ENCODE results near the gene PRDX5. TPM values are rescaled to one million over a fixed set of nuclear protein-coding genes. Genes with fewer than 3 reads are reported as not detected.

The PRDX5 gene
- total RNA-seq, 1 donor from 2014 or later, result 331 TPM

DNA sequence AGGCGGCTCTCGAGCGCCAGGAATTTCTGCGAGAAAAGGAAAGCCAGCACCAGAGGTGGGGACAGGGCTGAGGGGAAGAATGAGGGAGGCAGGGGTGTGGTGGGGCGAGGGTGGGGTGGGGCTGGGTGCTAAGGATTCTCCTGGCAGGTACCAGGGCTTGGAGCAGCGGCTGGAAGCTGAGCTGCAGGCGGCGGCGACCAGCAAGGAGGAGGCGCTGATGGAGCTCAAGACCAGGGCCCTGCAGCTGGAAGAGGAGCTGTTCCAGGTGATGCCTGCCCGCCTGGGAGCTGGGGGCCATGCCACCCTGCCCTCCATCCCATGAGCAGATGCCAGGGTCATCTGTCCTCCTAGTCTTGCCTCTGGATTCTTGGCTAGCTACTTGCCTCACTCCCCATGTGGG lies 31.5 kb downstream of the PRDX5 start:
- no peak for ATAC-seq

DNA sequence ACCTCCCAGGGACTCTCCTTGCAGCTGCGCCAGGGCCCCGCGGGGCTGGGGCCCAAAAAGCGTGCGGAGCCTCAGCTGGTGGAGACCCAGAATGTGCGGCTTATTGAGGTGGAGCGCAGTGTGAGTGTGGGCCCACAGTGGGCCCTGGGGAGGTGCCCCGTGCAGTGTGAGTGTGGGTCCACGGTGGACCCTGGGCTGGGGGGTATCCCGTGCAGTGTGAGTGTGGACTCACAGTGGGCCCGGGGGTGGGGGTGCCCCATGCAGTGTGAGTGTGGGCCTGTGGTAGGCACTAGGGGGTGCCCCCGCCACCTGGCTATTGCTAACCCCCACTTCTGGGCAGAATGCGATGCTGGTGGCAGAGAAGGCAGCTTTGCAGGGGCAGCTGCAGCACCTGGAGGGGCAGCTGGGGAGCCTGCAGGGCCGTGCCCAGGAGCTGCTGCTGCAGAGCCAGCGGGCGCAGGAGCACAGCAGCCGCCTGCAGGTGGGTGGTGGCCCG lies 33.3 kb downstream of the PRDX5 start:
- no peak for ATAC-seq

DNA sequence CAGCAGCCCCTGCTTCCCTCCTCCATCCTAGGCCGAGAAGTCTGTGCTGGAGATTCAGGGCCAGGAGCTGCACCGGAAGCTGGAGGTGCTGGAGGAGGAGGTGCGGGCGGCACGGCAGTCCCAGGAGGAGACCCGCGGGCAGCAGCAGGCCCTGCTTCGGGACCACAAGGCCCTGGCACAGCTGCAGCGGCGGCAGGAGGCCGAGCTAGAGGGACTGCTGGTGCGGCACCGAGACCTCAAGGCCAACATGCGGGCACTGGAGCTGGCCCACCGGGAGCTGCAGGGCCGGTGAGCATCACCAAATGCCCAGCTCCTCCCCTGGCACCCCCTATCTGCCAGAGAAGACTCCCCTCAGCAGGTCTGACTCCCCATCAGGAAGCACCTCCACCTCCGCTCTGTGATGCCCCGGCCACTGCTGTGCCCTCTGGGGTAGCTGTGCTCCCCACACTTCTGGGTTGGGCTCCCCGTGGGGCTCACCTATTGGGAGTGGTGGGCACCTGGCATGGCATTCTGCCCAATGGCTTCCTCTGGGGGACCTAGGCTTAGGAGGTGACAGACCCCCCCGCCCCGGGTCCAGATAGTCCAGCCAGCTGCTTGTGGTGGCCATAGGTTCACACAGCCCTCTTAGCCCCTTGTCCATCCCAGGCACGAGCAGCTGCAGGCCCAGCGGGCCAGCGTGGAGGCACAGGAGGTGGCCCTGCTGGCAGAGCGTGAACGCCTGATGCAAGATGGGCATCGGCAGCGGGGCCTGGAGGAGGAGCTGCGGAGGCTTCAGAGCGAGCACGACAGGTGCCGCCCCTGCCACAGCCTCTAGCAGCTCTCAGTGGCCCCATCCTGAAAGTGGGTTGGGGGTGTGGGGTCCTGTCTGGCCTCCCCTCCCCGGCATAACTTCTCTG lies 34.4 kb downstream of the PRDX5 start:
- ATAC-seq, result no peak

DNA sequence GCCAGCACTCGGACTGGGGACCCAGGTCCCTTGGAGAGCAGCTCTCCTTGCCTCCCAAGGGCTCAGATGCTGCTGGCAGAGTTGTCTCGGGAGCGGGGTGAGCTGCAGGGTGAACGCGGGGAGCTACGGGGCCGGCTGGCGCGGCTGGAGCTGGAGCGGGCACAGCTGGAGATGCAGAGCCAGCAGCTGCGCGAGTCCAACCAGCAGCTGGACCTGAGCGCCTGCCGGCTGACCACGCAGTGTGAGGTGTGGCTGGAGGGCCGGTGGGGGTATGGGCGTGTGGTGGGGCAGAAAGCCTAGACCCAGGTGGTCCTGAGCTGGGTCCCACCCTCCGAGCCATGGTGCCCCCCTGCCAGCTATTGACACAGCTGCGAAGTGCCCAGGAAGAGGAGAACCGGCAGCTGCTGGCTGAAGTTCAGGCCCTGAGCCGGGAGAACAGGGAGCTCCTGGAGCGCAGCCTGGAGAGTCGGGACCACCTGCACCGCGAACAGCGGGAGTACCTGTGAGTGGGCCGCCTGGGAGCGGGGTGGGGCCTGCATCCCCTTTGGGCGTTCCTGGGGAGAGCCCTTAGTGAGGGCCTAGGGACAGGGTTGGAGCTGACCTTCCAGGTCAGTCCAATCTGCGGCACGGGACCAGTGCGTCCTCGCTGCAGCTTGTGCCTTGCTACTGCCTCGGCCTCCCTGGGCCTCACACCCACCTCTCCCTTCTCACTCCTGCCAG lies 35.2 kb downstream of the PRDX5 start:
- no peak for ATAC-seq

DNA sequence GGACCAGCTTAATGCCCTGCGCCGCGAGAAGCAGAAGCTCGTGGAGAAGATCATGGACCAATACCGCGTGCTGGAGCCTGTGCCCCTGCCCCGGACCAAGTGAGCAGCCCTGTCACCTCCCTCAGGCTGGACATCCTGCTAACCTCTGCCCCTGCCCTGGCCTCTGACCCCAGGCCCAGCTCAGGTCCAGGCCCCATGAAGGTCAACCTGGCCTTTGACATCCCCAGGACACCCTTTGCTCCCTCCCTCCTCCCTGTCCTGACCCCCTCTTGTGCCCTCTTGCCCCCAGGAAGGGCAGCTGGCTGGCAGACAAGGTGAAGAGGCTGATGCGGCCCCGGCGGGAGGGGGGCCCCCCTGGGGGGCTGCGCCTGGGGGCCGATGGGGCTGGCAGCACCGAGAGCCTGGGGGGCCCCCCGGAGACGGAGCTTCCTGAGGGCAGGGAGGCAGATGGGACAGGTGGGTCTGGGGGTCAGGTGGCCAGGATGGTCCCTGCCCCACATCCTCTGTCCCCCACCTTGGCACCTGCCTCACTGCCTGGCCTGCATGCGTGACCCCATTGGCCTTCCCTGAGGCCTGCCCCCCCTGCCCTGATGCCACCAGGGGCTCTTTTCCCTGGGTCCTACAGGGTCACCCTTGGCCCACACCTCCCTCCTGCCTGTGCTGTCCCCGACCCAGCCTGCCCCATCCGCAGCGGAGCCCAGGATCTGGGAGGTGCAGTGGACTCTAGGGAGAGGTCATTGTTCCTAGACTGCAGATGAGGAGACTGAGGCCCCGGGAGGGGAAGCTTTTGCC lies 36.0 kb downstream of the PRDX5 start:
- no peak for ATAC-seq

DNA sequence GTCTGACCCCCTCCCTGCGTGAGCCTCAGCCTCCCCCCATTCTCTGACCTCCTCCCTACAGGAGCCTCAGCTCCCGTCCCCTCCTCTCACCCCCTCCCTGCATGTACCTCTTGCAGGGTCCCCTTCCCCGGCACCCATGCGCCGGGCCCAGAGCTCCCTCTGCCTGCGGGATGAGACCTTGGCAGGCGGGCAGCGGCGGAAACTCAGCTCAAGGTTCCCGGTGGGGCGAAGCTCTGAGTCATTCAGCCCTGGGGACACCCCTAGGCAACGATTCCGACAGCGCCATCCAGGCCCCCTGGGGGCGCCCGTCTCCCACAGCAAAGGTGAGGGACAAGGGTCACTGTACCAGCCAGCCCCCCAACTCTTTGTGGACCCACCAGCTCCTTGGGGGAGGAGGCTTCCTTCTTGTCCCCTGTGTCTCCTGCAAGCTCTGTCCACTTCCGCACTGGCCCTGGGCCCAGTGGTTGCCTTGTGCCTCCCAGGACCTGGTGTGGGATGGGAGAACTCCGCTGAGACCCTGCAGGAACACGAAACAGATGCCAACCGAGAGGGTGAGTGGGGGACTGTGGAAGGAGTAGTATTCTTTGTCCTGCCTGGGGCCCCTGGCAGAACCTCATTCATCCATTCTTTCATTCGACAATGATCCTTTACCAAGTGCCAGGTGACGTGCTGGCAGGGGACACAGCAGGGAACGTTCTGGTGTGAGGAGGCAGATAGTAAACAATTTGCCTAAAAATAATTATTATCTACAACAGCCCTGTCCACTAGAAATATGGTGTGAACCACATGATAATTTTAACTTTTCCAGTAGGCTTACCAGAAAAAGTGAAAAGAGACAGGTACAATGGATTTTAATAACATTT lies 37.4 kb downstream of the PRDX5 start:
- peak; percentile 38 for ATAC-seq

DNA sequence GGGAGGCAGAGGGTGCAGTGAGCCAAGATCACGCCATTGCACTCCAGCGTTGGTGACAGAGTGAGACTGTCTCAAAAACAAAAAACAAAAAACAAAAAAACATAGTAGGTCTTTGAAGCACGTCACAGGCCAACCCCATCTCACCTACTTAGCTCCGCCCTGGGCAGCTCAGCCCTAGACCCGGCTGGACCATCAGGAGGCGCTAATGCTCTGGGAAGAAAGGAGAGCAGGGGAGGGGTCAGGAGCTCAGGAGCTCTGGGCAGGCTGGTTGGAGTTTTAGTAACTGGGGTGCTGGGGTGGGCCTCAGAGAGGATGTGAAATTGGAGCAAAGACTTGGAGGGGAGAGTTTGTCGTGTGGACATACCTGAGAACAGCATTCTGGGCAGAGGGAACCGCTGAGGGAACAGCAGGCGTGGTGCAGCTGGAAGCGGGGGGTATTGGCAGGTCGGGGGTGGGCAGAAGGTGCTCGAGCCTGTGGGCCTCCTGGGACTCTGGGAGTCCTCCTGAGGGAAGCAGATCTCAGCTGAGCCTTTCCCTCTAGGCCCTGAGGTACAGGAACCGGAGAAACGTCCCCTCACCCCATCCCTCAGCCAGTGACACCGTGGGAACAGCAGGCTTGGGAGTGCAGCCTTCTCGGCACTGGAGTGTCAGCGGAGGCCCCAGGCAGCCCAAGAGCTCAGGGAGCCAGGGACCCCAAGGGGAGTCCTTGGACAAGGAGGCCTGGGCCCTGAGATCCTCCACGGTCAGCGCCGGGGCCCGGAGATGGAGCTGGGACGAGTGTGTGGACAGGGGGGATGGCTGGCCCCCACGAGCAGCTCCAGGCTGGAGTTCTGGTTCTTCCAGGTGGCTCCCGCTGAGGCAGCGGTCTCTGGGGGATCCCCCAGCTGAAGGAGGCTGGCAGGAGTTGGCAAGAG lies 38.8 kb downstream of the PRDX5 start:
- ATAC-seq, result no peak

DNA sequence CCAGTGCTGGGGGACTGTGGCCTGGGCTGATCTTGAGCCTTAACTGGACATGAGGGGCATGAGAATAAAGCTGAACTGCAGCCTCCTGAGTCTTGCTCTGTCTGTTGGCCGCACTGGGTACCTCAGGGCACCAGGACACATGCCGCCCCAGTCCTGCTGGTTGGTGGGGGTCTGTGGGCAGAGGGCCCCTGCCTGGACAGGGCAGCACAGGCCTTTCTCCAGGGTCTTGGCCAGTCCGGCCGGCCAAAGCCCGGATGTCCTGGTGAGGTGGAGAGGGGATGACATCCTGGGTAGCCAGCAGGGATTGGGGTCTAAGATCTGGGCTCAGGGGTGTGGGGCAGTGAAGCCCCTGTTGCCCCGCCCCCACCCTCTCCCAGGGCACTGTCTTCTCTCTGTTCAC lies 39.5 kb downstream of the PRDX5 start:
- ATAC-seq, result no peak

DNA sequence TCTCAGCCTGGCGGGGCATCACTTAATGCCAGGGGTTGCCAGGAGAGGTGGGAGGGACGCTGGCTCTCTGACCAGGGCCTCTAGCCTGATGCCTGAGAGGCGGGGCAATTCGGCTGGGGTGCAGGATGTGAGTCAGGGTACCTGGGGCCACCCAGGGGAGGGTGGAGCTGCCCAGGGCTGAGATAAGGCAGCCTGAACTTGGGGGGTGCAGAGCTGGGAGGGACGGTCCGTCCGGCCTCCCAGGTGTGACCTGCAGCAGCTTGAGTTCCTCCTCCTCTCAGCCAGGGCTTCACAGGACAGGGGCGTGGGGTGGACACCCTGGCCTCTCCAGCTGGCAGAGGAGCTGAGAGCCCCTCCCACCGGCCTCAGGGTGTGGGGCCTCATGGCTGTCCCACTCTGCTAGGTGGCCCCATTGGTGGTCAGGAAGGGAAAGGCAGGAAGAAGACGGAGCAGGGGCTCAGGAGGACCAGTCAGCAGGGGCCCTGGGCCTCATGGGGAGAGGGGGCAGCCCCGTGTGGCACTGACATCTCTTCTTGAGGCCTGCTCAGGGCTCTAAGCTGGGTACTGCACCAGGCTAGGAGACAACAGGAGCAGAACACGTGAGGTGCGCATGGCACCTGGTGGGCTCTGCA lies 40.1 kb downstream of the PRDX5 start:
- peak; percentile 58 for ATAC-seq

DNA sequence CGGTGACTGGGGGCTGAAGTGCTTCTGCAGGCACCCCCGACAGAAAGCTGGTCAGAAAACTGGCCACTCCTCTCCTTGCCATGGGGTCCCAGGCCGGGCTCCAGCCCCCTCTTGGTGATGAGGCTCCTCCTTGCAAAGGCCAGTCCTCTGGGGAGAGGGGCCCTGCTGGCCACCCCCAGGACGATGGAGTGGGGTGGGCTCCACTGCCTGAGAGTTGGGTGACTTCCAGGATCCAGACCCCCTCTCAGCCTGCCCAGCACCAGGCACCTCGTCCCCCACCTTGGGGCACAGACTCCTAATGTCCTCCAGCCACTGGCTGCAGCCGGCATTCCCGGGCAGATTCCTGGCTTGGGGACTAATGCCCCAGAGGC lies 40.6 kb downstream of the PRDX5 start:
- no peak for ATAC-seq

DNA sequence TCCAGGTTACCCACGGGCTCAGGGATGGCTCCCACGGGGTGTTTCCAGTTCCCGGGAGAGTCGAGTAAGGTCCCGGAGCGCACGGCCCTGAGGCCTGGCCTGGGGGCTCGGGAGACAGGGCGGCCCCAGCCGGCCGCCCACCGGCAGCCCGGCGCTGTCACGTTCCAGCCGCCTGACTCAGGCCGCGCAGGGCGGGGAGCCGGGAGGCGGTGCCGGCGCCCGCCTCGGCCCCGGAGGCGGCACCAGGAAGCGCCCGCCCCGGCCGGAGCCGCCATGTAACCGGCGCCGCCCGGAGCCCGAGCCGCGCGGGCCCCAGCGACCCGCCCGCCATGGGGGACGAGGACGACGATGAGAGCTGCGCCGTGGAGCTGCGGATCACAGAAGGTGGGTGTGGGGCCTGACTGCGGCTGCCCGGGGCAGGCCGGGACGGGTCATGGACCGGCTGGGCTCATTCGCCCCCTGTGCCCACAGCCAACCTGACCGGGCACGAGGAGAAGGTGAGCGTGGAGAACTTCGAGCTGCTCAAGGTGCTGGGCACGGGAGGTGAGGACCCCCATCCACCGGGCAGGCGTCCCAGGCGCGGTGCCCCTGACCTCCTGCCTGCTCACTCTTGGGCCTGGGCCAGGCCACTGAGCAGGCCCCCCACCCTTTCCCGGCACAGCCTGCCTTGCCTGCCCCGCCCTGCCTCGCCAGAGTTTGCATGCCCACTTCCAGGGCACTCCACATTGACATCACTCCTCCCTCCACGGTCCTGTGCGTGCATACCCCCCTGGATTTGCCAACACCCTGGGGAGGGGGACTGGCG lies 41.2 kb downstream of the PRDX5 start, which contains the start of gene RPS6KA4:
Gene RPS6KA4 (plus strand): TSS at position 256 of the 805 bp plus-strand sequence. CDS start 74 bp downstream, at position 330.
- peak; percentile 75 for ATAC-seq

DNA sequence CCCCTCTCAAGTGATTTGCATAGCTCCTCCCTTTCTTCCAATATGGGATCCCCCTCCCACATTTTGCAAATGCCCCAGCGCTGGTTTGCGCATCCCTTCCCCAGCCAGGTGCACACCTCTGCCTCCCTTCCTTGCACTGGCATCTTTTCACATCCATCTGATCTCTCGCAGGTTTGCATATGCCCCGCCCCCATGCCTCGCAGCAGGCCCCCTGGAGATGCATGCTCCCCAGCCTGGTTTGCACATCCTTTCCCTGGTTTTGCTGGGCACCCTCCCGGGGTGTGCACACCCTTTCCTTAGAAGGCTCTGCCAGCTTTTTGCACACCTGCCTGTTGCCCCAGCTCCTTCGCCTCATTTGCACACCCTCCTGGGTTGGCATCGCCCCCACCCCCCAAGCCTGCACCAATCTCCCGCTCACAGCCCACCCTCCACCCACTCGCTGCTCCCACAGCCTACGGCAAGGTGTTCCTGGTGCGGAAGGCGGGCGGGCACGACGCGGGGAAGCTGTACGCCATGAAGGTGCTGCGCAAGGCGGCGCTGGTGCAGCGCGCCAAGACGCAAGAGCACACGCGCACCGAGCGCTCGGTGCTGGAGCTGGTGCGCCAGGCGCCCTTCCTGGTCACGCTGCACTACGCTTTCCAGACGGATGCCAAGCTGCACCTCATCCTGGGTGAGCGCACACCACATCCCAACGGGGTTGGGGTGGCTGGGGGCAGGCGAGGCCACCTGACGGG lies 42.0 kb downstream of the PRDX5 start:
- peak; percentile 40 for ATAC-seq

DNA sequence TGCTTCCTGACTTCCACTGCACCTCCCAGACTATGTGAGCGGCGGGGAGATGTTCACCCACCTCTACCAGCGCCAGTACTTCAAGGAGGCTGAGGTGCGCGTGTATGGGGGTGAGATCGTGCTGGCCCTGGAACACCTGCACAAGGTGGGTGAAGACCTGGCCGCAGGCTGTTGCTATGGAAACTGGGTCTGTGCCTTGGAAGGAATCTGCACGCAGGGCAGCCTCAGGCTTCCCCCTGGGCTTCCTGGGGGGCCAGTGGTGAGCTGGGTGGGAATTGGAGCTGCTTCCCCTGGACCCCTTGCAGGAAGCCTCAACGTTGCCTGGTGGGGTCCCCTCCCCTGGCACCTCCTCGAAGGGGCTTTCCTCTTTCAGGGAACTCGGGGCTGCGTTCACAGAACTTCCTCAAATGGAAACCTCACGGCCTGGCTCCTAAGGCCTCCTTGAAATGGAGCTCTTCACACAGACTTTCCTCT lies 42.6 kb downstream of the PRDX5 start:
- ATAC-seq, result no peak

DNA sequence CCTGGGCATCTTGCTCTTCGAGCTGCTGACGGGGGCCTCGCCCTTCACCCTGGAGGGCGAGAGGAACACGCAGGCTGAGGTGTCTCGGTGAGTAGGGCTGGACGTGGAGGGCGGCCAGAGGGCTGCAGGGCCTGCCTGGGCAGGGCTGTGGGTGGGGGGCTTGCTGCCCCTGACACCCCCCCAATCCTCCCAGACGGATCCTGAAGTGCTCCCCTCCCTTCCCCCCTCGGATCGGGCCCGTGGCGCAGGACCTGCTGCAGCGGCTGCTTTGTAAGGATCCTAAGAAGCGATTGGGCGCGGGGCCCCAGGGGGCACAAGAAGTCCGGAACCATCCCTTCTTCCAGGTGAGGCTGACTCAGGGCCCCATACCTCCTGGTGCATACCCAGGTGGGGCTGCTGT lies 43.7 kb downstream of the PRDX5 start:
- no peak for ATAC-seq

DNA sequence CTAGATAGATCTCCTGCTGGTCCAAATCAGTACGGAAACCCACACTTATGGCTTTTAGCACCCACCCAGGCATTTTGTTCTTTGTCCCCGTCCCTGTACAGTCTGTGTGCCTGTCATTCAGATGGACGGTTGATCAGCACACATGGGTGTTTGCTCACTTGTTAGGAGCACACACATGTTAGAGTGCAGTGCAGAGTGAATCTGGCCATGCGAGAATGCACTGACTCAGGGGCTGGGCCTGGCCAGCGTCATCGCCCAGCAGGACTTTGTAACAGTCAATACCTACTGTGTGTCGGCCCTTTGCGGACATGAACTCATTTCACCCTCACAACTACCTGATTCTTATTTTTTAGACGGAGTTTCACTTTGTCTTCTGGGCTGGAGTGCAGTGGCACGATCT lies 44.4 kb downstream of the PRDX5 start:
- ATAC-seq, result no peak

DNA sequence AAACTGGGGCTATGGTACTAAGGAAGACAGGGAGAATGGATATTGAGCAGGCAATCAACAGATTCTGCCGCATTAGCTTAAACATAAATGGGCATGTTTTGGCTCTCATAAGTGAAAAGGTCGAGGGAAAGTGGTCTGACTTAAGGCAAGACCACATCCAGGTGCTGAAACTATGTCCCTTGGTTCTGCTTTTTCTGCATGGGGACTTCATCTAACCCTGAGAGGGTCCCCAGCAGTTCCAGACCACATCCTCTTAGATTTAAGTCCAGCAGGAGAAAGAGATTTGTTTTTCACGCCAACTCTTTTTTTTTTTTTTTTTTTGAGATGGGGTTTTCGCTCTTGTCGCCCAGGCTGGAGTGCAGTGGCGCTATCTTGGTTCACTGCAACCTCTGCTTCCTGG lies 46.5 kb downstream of the PRDX5 start:
- ATAC-seq, result no peak

DNA sequence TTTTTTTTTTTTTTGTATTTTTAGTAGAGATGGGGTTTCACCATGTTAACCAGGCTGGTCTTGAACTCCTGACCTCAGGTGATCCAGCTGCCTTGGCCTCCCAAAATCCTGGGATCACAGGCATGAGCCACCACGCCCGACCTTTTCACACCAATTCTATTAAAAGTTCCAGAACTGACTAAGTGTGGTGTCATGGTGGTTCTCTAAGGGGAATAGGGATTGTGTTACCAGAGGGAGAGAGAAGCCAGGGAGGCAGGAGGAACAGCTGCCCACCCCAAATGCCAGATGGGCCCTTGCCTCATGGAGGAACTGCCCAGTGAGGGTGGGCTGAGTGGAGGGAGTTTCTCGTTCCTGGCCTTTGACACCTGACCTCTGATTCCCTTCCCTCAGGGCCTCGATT lies 47.0 kb downstream of the PRDX5 start:
- no peak for ATAC-seq

DNA sequence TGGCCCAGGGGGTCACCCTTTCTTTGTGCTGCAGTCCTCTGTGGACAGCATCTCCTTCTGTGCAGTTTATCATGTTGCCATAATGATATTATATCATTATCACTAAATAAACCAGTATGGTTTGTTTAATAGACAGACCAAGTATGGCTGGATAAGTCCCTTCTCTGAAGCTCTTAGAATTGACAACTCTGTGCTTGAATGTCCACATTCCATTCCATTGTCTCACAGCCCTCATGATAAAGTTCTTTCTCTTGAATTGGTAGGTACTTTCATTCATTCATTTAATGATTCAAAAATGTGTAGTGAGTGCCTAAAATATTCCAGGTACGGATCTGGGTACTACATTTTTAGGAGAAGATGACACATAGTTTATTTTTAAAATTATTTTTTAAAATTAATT lies 48.8 kb downstream of the PRDX5 start:
- ATAC-seq, result peak; percentile 41
